ENCODE data around the gene UBE2H. TPM values are rescaled to one million over a fixed set of nuclear protein-coding genes. Genes with fewer than 3 reads are reported as not detected.

The UBE2H gene
- total RNA-seq, 4 donors from 2014 or later, result 89.3 to 95.8 (median 90.9) TPM

DNA sequence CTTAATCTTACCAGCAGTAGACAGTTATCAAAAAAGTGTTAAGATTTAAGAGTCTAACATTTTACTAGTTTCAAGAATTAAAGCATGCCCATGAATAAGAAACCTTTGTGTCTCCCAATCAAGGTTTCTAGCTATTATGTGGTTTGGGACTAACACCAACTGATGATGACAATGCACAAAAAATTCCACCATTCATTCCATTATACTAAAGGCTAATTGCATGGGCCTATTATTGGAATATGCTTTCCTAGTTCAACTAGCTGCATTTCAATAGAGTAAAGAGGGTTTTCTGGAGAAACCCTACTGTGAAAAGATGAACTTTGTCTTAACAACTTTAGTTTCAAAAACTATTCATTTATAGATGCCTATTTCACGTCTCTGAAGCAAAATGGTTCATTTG lies 44.6 kb downstream of the UBE2H start:
- no peak for TF ChIP-seq CTCF (IDR thresholded peaks at IDR 0.05; ENCODE audit: low read depth)

GRCh38 chr7:129907122-129907736 lies 45.5 kb downstream of the UBE2H start:
- no peak for TF ChIP-seq CTCF (IDR thresholded peaks at IDR 0.05; ENCODE audit: low read depth)

- TF ChIP-seq CTCF (IDR thresholded peaks at IDR 0.05; ENCODE audit: low read depth), result no peak
These were observed 46.1 kb downstream of the UBE2H start for GRCh38 chr7:129906700-129907099.

GRCh38 chr7:129903935-129904334 lies 48.8 kb downstream of the UBE2H start:
- no peak for TF ChIP-seq CTCF (IDR thresholded peaks at IDR 0.05; ENCODE audit: low read depth)

GRCh38 chr7:129902788-129903422 lies 49.9 kb downstream of the UBE2H start:
- no peak for TF ChIP-seq CTCF (IDR thresholded peaks at IDR 0.05; ENCODE audit: low read depth)

- TF ChIP-seq CTCF (IDR thresholded peaks at IDR 0.05; ENCODE audit: low read depth), result no peak
These were observed 54.1 kb downstream of the UBE2H start for GRCh38 chr7:129898502-129899160.

- no peak for TF ChIP-seq CTCF (IDR thresholded peaks at IDR 0.05; ENCODE audit: low read depth)
These were observed 54.8 kb downstream of the UBE2H start for GRCh38 chr7:129898007-129898406.
